NCI-H510A treated with DMSO at 0.1 percent for 48 hours (cell line): ENCODE data around the gene GCSH.
A peak's percentile ranks its signal among the peaks of the same experiment; 100 is the strongest.

Source experiments
- DNase-seq: peaks from one replicate; lab custom pipeline; 2025; lab: John Stamatoyannopoulos, UW

The GCSH gene

GRCh38 chr16:81042821-81043220 lies 53.4 kb downstream of the GCSH start:
- DNase-seq: no peak

GRCh38 chr16:81041696-81042095 lies 54.5 kb downstream of the GCSH start:
- DNase-seq: no peak

- no peak for DNase-seq
Measured at GRCh38 chr16:81040842-81041241, 55.4 kb downstream of the GCSH start.

GRCh38 chr16:81040131-81040530 lies 56.1 kb downstream of the GCSH start:
- no peak for DNase-seq

GRCh38 chr16:81036751-81037350 lies 59.3 kb downstream of the GCSH start:
- no peak for DNase-seq

GRCh38 chr16:81035975-81036750 lies 60.0 kb downstream of the GCSH start:
- no peak for DNase-seq

- DNase-seq: peak; percentile 83
Measured at GRCh38 chr16:81035398-81035974, 60.7 kb downstream of the GCSH start, which contains the start of gene ATMIN. Gene ATMIN, plus strand, starts transcription at chr16:81035842. Its CDS starts 29 bp downstream, at chr16:81035871.
